GM12872 (cell line): ENCODE data around the gene CALCA.

Experiments
- TF ChIP-seq, protein P1 (sequence below): IDR thresholded peaks from 3 replicates; pipeline ENCODE4 v1.5.1; 2011; ENCODE audit warnings: low read depth, mild to moderate bottlenecking, low read length, moderate library complexity; ENCODE audit not compliant: insufficient read depth

The CALCA gene, protein sequence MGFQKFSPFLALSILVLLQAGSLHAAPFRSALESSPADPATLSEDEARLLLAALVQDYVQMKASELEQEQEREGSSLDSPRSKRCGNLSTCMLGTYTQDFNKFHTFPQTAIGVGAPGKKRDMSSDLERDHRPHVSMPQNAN

DNA sequence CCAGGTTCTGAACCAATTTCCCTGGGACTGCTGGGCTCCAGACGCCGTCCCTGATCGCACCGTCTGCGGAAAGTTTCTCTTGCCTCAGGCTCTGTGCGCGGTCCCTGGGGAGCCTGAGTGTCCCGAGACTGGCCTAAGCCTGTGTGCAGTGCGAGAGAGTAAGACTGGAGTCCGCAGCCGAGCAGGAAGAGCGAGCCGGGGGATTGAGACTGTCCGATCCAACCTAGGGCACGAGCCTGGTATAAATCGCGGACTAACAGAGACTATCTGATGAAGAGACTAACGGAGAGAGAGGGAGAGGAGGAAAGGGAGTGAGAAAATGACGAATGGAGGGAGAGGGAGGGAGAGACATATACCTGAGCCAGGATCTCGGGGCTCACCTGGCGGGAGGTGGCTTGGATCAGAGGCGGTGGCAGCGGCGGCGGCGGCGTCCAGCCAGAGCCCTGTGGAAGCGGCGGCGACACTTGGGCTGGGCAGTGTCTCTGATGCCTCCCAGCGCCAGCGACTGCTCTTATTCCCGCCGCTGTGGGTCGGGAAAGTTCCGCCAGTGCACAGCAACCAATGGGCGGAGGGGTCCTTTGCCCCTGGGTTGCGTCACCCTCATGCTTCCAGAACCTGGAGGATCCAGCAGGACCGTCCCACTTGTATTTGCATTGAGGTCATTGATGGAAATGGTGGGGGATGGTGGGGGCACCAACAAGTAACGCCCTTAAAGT, at the start of gene CALCA:
TSS of gene CALCA (minus strand) at position 487 of the 716 bp plus-strand sequence. CDS start 1,159 bp downstream, outside the sequence.
- TF ChIP-seq, protein P1, sequence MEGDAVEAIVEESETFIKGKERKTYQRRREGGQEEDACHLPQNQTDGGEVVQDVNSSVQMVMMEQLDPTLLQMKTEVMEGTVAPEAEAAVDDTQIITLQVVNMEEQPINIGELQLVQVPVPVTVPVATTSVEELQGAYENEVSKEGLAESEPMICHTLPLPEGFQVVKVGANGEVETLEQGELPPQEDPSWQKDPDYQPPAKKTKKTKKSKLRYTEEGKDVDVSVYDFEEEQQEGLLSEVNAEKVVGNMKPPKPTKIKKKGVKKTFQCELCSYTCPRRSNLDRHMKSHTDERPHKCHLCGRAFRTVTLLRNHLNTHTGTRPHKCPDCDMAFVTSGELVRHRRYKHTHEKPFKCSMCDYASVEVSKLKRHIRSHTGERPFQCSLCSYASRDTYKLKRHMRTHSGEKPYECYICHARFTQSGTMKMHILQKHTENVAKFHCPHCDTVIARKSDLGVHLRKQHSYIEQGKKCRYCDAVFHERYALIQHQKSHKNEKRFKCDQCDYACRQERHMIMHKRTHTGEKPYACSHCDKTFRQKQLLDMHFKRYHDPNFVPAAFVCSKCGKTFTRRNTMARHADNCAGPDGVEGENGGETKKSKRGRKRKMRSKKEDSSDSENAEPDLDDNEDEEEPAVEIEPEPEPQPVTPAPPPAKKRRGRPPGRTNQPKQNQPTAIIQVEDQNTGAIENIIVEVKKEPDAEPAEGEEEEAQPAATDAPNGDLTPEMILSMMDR = no peak

DNA sequence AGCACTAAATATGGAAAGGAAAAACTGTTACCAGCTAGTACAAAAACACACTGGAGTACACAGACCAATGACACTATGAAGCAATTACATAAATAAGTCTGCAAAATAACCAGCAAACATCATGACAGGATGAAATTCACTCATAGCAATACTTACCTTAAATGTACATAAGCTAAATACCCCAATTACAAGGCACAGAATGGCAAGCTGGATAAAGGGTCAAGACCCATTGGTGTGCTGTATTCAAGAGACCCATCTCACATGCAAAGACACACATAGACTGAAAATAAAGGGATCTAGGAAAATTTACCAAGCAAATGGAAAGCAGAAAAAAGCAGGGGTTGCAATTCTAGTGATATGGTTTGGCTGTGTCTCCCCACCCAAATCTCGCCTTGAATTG, 44.0 kb upstream of the CALCA start:
- TF ChIP-seq, protein P1 = no peak

DNA sequence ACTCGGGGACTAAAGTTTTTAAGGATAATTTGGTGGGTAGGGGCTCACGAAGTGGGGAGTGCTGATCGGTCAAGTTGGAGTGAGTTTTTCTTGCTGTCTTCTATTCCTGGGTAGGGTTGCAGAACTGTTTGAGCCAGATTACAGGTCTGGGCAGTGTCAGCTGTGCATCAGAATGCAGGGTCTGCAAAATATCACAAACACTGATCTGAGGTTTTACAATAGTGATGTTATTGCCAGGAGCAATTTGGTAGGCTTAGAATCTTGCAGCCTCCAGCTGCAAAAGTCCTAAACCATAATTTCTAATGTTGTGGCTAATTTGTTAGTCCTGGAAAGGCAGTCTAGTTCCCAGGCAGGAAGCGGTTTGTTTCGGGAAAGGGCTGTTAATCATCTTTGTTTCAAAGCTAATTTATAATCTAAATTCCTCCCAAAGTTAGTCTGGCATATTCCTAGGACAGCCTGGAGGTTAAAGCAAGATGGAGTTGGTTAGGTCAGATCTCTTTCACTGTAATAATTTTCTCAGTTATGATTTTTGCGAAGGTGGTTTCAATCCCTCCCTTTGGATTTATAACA, 39.7 kb upstream of the CALCA start:
- TF ChIP-seq, protein P1 = no peak

DNA sequence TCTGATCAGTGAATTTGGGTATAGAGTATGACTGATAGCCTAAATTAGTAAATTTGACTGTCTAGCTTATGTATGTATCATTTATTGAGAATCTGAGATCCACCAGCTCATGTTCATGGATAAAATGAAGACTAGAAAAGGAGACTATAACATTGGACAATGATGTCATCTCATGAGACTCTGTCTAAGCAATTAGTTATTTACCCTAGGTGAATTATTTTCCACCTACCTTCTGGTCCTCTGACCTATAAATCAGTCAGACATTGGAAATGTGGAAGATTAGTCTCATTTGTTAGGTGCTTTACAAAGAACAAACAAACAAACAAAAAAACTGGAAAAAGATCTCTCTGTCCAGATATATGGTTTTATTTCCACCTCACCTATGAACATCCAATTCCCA, 38.7 kb upstream of the CALCA start:
- TF ChIP-seq, protein P1 = no peak

DNA sequence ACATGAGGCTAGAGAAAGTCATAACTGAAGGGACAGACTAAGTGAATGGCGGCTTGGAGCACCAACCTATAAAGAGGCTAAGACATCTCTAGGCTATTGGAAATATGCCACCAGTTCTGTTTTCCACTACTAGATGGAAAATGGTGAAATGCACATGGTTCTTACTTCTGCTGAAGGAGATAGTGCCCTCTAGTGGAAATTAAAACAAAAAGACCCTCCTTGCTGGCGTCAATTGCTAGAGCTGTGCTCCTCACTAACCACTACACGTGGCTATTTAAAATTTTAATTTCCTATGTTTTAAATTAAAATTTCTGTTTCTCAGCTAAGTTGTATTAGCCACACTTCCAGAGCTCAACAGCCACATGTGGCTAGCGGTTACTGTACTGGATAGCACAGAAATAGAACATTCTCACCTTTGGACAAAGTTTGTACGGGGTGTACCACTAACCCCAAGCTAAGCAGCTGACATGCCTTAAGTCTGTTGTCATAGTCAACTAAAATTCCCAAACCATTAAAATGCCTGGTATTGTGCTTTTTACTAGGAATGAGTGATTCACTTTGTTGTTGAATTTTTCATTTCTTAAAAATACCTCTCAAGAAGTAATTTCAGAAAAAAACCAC, 34.1 kb upstream of the CALCA start:
- TF ChIP-seq, protein P1 = peak; percentile 58

DNA sequence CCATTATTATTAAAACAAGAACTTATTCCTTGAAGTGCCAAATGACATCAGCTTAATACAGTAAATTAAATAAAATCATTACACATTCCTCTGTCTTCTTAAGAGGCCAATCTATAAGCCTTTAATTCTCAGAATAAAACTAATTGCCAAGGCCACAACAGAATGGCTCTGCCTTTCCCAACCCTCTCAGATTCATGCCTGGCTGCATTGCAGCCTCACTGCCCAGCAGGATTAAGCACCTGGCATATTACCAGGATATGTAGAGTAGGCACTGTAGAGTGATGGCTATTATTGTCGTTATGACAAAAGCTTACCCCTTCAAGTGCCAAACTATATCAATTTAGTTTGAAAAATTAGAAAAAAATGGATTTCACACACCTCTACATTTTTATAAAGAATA, 9.4 kb upstream of the CALCA start:
- TF ChIP-seq, protein P1 = no peak

DNA sequence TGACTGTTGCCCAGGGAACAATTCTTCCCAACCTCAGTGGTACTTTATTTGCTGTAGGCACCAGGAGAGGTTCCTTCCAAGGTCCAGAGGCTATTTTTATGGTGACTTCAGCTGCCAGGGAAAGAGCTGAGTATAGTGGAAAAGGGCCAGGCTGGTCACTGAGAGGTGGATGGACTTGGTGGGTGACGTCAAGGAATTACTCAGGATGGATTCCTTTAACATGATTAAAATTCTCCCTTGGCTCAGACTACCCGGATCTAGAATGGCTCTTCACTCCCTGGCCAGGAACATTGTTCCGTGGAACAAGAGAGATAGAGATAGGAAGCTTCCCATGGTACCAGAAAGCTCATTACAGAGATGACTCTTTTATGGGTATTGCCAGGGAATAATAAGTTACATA, 8.7 kb upstream of the CALCA start:
- TF ChIP-seq, protein P1 = no peak
